Fibroblast of the aortic adventitia (primary cell): ENCODE results near the gene PHRF1. TPM values are rescaled to one million over a fixed set of nuclear protein-coding genes. Genes with fewer than 3 reads are reported as not detected.
"Not testable (repeated sequence)": the region's sequence is repeated elsewhere in the genome, so short reads cannot be mapped to it uniquely, and the experiment has no call there.

Source experiments
- DNase-seq: peaks from one replicate; pipeline ENCODE4 v3.0.0-alpha.2; 2010; ENCODE audit warnings: low read depth
- H3K4me3 ChIP-seq: 2 replicates; pipeline ENCODE4 v1.5.1; 2011; ENCODE audit warnings: low read depth, mild to moderate bottlenecking, control low read depth, low read length, moderate library complexity
- CTCF ChIP-seq: IDR thresholded peaks from 2 replicates; pipeline ENCODE4 v1.5.1; 2011; ENCODE audit warnings: mild to moderate bottlenecking, low read length, control low read depth, inconsistent platforms; ENCODE audit not compliant: insufficient read depth
- total RNA-seq: library from RNA; depleted of rRNA; stranded (reverse); fragments of >200 nt; gene quantifications from 2 replicates; pipeline ENCODE4 v1.2.3, GENCODE V29; 2012; ENCODE audit warnings: low replicate concordance

PHRF1 gene
- total RNA-seq, 1 donor: 27.6 TPM

GRCh38 chr11:641806-642370, 65.6 kb downstream of the PHRF1 start:
- no peak for TF ChIP-seq CTCF
- H3K4me3 ChIP-seq: no peak overlapping the region
- DNase-seq: no peak

- no peak for DNase-seq
- TF ChIP-seq CTCF: no peak
- no peak overlapping the region for H3K4me3 ChIP-seq
These were observed 67.1 kb downstream of the PHRF1 start for GRCh38 chr11:643366-643765.

GRCh38 chr11:643849-644738, 67.8 kb downstream of the PHRF1 start:
- H3K4me3 ChIP-seq: no peak overlapping the region
- DNase-seq: no peak
- no peak for TF ChIP-seq CTCF

- DNase-seq: no peak
- no peak overlapping the region for H3K4me3 ChIP-seq
- TF ChIP-seq CTCF: no peak
These were observed 69.3 kb downstream of the PHRF1 start for GRCh38 chr11:645536-645935.

GRCh38 chr11:646214-646613, 69.9 kb downstream of the PHRF1 start:
- no peak for TF ChIP-seq CTCF
- no peak for DNase-seq
- H3K4me3 ChIP-seq: no peak overlapping the region

GRCh38 chr11:647672-648158, 71.4 kb downstream of the PHRF1 start:
- H3K4me3 ChIP-seq, DNase-seq: not testable (repeated sequence)

- no peak for TF ChIP-seq CTCF
- DNase-seq: peak; percentile 20
- H3K4me3 ChIP-seq: no peak overlapping the region
These were observed 74.2 kb downstream of the PHRF1 start for GRCh38 chr11:650482-650881.

- DNase-seq, H3K4me3 ChIP-seq: not testable (repeated sequence)
These were observed 76.9 kb downstream of the PHRF1 start for GRCh38 chr11:653136-653535.
